Left renal pelvis (tissue), 4 donors: ENCODE measurements around the gene UTS2R. TPM values are rescaled to one million over a fixed set of nuclear protein-coding genes. Genes with fewer than 3 reads are reported as not detected.

Experiments
- DNase-seq, 4 donors: peaks; one replicate each; pipeline ENCODE4 v3.0.0-alpha.2; 2013; ENCODE audit warnings: low read depth in 4 of 4, low spot score in 3 of 4
- polyA plus RNA-seq, 4 donors: library from polyadenylated mRNA; unstranded; fragments of 120-200 nt; gene quantifications; one replicate each; pipeline ENCODE4 v1.2.1, GENCODE V29; 2013; ENCODE audit not compliant: insufficient read length in 4 of 4

The UTS2R gene
- polyA plus RNA-seq, 4 donors = 0.19 to 1.2 (median 0.25) TPM

- no peak for DNase-seq
These were observed 15.5 kb downstream of the UTS2R start for GRCh38 chr17:82386881-82387704.

- DNase-seq = no peak
These were observed 16.1 kb downstream of the UTS2R start for GRCh38 chr17:82387705-82388106.

DNA sequence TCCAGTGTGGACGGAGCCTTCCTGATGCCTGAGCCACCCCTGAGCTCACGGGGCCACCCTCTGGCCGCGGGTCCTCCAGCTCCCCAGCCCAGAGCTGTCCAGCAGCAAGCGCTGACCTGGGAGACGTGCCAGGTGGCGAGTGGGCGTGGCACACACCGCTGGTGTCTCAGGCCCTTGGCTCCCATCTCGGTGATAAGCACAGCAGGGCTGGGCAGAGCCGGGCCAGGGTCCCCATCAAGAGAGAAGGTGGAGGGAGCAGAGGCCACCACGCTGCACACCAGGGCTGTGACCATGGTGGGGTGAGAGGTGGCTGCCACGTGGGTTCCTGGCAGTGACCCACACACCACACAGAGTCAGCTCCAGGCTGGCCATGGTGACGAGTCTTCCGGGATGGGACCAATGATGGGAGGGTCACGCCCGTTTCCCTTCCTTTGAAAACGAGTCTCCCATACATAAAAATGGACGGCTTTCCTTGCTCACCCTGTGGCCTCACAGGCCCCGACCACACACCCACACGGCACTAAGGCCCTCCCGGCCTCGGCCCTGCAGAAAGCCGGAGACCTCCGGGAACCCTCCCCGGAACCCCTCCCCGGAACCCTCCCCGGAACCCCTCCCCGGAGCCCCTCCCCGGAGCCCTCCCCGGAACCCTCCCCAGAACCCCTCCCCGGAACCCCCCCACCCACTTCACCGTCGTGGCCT is 16.8 kb downstream of the UTS2R start:
- DNase-seq = no peak

DNA sequence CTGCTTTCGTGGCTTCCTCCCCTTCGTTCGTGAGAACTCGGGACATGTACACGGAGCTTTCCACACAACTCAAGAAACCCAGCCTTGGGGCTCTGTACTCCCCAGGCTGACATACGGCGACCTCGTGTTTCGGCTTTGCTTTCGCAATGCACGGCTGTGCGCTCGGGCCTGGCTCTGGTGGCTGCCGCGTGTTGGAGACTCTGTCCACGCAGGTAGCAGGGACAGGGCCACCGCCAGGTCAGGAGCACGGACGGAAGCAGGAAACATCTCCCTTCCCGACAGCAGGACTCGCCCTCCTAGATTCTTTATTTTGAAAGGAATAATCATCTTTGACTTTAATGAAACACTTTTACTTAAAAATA is 17.3 kb downstream of the UTS2R start:
- DNase-seq = no peak

- no peak for DNase-seq
These were observed 17.8 kb downstream of the UTS2R start for GRCh38 chr17:82389379-82389778.

- DNase-seq = no peak
These were observed 18.7 kb downstream of the UTS2R start for GRCh38 chr17:82390015-82390859.

- DNase-seq = no peak
These were observed 19.4 kb downstream of the UTS2R start for GRCh38 chr17:82390860-82391435.

- no peak for DNase-seq
These were observed 20.0 kb downstream of the UTS2R start for GRCh38 chr17:82391496-82392066.

GRCh38 chr17:82392209-82392920 is 20.8 kb downstream of the UTS2R start:
- DNase-seq = no peak

DNA sequence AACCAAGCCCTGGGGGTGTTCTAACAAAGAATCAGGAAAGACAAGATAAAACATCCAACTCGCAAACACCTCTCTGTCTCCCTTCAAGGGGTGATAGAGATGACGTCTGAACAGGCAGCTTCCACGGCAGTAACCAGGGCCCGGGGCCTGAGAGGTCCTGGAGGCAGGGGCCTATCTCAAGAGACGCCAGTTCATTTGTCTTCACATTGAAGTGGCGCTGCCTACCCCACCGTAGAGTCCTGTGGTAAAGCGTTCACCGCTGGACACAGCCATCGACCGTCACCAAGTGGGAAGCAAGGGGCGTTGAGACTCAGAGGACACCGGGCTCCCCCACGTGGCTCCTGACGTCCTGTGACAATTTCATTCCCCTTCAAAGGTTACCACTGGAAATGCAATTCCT is 21.4 kb downstream of the UTS2R start:
- DNase-seq = no peak

DNA sequence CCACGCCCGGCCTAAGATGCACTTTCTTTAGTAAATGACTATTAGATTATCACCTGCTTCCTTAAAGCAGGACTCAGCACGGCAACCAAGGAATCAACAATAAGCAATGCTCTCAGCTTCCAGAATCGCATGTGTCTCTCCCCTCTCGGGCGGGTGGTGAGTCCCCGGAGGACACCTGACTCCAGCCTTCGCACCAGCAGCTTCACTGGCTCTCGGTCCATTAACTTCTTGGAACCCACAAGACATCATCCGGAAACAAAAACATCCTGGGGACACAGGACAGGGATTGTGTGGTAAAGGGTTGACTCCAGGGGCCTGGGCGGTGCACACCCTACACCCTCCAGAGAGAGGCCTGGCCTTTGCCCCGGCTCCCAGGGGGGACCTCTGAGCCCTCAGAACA is 22.7 kb downstream of the UTS2R start:
- no peak for DNase-seq

GRCh38 chr17:82396601-82397435 is 25.3 kb downstream of the UTS2R start:
- no peak for DNase-seq

DNA sequence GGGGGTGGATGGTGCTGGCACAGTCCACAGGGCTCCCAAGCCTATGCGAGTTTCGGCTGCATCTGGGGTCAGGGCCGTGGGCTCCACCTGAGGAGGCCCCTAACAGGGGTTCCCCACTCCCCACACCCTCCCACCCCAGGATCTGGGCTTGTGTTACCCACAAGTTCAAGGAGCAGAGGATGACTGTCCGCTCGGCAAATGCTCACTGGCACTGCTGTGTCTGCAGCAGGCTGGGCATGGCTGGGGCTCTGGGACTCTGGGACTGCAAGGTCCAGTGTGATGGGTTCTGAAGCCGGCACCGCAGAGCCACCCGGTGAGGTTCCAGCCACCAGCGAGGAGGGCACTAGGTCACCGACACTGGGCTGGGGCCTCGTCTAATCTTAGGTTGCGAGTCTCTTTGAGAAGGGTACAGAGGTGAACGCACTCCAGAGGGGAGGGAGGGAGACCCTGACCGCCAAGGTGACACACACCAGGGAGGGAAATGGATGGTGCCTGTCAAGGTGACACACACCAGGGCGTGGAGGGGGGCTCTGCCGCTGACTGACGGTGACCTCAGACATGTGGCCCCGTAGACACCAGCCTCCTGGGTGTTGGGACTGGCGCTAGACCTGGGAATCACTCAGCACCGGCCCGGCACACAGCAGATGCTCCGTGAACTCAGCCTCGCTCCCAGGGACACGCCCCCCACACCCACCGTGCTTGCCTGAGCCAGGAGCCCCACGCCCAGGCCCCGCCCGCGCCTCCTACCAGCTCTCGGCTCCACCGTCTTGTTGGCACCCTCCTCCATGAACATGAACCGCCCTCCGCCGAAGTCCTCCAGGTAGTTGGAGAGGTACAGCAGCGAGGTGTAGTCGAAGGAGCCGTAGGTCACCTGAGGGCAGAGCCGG is 26.1 kb downstream of the UTS2R start:
- DNase-seq = no peak

DNA sequence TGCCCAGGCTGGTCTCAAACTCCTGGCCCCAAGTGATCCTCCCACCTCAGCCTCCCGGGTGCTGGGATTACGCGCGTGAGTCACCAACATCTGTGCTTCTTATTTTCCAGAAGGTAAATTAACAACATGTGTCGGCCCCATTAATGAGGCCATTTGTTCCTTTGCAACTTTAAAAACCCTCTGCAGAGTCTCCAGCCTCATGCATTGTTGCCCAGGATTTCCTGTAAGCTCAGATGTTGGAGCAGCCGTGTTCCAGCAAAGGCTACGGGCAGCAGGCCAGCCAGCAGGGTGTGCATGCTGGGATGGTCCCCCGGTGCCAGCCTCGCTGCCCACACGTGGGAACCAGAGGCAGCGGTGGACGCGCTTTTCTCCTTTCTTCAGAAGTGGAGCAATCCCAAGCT is 27.5 kb downstream of the UTS2R start:
- DNase-seq = no peak

GRCh38 chr17:82399601-82400101 is 28.1 kb downstream of the UTS2R start:
- DNase-seq = no peak

DNA sequence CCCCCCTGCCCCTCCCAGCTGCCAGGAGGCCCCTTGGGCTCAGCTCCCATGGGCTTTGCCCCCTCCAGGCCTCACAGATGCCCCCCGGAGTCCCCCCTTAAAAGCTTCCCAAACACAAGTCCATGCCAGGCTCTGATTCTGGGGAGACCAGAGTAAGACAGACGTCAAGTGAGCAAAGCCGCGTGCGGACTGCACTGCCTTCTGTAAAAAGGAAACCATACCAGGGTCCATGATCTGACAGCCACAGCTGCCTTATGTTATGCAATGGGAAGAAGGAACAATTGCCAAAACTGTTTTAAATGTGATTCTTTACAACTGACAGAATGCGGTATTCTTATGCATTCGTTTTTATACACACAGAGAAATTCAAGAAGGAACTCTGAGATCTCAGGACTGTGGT is 28.6 kb downstream of the UTS2R start:
- no peak for DNase-seq

GRCh38 chr17:82400830-82401229 is 29.3 kb downstream of the UTS2R start:
- DNase-seq = no peak

- no peak for DNase-seq
These were observed 31.3 kb downstream of the UTS2R start for GRCh38 chr17:82402865-82403264.
